GM19324 (cell line): ENCODE results near the gene GJB6.

ENCODE experiments used
- ATAC-seq: cut with Tn5 transposase; IDR thresholded peaks from one replicate; pipeline ENCODE4 v1.9.1; 2021; ENCODE audit warnings: mild to moderate bottlenecking, moderate library complexity; ENCODE audit not compliant: unreplicated experiment, low FRiP score

Gene GJB6

DNA sequence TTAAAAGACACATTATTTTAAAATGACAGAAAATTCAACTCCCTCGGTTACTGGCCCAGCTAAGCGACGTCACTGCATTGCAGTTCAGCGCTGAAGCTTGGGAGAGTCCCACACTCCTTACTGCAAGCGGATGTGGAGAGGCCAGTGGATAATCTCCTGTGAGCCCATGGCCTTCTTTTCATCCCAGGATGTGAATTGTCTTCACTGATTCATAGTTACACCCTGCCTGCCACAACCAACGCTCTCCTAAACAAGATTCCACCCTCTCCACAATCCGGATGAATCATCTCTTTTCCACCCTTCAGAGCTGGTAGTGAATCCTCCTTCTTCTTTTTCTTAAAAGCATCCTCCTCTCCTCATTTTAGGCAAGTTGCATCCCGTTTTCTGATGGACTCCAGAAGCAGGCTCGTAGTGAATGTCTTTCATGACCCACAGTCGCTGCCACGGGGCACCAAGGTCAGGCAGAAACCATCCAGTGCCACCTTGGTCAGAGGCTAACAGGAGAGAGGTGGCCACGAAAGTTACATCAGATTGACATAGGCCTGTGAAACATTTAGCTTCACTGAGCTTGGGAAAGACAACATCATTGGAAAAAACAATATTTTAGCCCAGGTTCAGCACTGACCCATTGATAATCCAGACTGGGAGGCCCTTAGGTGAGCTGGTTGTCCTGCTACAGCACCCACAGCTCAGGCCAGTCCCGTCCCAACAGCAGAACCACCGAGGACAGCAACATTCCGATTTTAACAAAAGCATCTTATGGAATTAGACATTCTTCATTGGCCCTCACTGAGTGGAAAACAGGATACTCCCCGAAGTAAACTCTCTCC, 41.4 kb downstream of the GJB6 start:
- no peak for ATAC-seq

DNA sequence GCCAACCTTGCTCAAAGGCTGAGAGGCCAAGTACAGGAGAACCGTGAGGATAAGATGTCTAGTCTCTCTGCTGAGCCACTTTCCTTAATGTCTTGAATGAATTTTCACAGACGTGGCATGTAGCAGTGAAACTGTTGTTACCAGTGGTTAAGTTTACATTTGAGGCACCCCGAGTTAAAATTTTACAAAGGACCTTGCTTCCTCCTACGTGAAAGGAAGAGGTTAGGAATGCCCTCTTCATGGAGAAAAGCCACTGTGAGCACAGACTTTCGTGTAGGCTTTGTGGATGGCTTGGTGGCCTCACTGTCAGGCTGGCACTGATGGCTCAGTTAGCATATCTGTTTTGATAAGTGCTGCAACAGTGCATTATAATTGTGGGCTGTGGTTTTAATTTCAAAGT, 42.0 kb downstream of the GJB6 start:
- ATAC-seq, result no peak

DNA sequence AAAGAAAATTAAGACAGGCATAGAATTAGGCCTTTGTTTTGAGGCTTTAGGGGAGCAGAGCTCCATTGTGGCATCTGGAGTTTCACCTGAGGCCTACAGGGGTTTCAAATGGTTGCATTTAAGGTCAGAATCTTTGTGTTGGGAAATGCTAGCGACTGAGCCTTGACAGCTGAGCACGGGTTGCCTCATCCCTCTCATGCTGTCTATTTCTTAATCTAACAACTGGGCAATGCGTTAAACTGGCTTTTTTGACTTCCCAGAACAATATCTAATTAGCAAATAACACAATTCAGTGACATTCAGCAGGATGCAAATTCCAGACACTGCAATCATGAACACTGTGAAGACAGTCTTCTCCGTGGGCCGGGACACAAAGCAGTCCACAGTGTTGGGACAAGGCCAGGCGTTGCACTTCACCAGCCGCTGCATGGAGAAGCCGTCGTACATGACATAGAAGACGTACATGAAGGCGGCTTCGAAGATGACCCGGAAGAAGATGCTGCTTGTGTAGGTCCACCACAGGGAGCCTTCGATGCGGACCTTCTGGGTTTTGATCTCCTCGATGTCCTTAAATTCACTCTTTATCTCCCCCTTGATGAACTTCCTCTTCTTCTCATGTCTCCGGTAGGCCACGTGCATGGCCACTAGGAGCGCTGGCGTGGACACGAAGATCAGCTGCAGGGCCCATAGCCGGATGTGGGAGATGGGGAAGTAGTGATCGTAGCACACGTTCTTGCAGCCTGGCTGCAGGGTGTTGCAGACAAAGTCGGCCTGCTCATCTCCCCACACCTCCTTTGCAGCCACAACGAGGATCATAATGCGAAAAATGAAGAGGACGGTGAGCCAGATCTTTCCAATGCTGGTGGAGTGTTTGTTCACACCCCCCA, 43.2 kb downstream of the GJB6 start:
- ATAC-seq, result no peak

DNA sequence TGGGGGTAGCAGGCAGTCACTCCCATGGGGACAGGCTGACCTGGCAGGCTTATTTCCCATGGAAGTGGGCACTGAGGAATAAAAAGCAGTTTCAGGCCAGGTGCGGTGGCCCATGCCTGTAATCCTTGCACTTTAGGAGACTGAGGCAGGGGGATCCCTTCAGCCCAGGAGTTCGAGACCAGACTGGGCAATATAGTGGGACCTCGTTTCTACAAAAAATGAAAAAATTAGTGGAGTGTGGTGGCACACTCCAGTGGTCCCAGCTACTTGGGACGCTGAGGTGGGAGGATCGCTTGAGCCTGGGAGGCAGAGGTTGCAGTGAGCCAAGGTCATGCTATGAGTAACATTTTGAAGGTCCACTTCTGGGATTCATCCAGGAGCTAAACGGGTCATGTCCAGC, 45.3 kb downstream of the GJB6 start:
- ATAC-seq, result no peak

DNA sequence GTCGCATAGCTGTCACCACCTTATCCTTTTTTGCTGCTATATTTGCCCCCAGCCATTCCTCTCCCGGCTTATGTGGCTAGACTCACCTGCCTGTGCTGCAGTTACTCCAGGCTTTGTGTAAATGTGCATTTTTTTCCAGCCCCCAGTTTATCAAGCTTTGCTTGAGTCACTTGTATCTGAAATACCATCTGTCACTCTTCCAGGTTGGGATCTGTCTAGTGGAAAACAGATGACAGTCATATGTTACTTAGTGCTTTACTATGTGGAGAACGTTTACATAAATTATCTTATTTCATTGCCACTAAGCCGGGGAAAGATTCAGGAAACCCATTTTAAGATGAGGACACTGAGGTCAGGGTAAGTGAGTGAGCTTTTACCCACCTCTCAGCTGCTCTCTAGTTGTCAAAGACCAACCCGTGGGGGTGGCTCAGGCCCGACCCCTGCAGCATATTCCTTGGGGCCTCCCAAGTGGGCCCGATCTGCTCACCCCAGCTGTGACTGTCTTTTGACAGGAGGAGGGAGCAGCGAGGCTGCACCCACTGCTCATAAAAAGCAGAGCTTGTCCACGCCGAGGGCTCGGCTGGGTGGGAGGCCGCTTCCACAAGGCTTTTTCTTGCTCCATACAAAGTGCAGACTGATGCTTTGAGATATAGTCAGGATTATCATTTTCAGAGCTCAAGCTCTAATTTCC, 46.6 kb downstream of the GJB6 start:
- ATAC-seq, result no peak

DNA sequence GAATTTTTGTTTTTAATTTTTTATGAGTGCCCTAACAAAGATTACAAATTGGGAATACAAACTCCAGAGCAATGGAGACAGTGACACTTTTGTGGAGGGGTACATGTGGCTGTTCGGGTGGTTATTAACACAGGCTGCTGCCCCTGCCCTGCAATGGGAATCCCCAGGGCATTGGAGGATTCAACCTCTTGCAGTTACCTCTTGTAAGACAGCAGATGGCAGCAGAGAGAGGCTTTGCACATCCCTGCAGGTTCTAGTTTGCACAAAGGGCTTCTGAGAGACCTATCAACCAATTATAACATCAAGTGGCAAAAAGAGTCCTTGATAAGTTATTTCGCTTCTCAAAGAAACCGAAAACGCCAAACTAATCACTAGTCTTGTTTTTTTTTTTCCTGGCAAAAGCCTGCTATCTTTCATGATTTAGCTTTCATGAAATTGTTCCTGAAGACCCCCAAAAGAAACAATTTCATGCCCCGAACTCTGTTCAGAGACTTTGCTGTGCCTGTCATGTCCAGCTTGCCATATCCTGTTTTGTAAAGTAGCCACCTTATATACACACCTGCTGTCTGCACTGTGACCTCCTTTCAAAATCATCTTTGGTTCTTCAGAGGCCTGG, 49.8 kb downstream of the GJB6 start:
- ATAC-seq, result peak; percentile 53

DNA sequence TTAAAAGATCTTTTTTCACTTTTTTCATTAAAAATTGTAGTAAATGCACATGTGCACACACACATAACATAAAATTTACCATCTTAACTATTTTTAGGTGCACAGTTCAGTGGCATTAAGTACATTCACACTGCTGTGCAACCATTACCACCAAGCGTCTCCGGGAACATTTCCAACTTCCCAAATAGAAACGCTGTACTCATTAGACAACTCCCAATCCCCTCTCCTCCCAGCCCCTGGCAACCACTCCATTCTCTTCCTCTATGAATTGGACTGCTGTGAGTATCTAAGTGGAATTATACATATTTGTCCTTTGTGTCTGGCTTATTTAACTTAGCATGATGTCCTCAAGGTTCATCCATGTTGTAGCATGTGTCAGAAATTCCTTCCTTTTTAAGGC, 50.9 kb downstream of the GJB6 start:
- no peak for ATAC-seq

DNA sequence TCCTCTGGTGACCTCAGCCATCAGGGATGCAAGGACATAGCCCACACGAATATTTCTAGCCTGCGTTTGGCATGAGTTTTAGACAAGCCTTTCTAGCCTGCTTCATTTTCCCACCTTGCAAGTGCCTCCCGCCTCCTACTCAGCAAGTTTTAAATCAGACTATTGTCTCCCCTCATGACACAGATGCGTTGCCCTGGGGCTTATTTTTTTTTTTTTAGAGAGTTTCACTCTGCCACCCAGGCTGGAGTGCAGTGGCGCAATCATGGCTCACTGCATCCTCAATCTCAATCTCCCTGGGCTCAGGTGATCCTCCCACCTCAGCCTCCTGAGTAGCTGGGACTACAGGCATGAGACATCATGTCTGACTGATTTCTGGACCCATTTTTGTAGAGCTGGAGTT, 54.0 kb downstream of the GJB6 start:
- no peak for ATAC-seq

DNA sequence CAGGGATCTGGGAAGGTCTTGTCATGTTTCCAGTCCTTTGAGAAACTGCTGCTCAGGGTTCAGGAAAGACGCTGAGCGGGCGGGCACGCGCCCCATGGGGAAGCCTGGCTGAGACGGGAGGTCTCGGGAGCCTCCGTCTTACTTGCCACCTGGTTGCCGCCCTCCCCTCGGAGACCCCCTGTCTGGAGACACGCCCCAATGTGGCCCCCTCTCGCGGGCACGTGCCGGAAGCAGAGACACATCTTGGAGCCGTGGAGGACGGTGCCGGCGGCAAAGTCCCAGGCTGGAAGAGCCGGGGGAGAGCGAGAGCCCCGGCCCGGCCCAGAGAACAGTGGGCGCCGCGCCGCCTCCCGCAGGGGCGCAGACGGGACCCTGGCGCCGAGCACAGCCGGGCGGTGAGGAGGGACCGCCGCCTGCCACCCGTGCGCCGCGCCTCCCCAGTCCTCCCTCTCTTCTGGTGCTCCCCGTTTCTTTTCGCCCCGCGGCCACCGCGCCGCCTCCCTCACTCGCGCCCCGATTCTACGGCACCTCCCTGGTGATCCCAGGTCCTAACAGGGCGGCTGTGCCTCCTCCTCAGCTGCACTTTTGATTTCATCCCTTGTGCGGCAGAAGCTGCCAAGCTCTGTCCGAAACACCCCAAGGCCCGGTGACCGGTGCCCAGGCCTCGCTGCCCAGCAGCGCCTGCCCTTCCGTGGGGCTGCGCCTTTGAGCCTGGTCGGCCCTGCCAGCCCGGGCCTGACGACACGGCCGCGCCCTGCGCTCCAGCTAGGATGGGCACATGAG, 54.9 kb downstream of the GJB6 start:
- no peak for ATAC-seq

DNA sequence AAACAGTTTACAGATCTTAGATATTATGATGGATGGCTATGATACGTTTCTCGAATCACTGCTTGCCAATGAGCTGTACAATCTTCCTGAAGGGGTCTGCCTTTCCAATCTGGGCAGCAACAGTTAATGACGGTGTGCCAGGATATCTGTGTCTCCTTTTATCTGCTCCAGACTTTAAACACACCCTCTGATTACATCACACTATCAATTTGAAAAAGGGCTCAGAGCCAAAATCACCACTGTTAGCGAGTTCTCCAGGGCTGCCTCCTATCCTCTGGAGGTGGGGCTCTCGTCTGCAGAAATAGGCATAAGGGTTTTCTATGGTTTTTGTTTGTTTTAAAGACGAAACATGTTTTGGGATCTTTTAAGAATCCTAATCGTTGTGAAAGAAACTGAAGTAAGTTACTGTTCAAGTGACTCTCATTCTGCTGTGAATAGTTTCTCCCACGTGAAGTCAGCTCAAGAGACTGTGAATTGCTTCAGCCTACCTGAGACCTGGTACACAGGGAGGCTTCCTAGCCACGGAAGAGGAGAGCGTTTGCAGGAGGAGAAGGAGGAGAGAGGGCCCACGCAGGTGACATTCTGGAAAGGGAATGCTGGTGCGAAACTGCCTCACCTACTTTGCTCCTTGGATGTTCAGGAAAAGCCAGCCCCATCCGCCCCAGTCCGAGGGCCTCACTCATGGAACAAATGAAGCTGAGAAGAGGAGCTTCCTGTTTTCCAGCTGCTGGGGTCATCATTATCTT, 56.0 kb downstream of the GJB6 start:
- no peak for ATAC-seq

DNA sequence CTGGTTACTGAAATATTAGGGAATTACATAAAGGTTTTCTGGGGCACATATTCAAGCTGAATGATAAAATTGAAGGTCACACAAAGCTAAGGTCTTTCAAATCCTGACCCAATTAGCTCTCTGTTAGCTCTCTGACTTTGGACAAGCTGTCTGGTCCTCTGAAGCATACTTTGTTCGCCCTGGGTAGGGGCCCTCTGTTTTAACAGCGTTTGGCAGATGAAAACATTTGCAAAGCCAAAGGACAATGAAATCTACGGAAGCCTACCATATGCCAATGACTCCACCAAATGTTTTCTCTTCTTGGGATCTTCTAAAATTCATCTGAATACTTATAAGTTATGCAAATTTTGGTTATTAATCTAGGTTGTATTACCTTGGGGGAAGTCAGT, 56.7 kb downstream of the GJB6 start:
- no peak for ATAC-seq

DNA sequence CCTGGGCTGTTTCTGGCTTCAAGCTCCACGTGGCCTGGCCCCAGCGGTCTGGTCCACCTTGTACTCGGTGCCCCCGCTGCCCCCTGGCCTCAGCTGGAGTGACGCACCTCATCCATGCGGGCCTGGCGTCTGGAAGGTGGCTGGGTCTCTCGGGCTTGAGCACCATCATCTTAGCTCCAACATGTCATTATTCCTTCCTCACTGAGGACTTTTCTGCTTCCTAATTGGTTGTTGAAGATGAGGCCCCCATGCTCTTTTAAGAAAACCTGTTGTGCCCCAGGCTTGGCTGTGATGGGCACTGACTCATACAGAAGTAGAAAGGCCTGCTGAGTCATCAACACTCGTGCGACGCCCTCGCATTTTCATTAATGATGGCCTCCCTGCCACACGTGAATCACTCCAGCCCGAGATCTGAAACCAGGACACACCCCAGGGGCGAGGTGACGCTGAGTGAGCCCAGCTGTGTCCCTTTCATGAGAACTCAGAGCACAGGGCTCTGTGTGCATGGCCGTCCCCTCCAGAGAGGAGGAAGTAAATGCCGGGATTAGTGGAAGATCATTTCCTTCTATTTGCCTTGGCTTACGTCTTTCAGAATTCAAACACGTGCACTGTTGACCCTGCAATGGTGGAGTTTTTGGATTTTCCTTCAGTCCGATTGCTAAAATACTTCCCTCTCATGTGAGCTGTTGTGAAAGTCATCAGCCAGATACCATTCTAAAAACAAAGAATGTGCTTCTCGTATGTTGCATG, 57.3 kb downstream of the GJB6 start:
- ATAC-seq, result peak; percentile 81

DNA sequence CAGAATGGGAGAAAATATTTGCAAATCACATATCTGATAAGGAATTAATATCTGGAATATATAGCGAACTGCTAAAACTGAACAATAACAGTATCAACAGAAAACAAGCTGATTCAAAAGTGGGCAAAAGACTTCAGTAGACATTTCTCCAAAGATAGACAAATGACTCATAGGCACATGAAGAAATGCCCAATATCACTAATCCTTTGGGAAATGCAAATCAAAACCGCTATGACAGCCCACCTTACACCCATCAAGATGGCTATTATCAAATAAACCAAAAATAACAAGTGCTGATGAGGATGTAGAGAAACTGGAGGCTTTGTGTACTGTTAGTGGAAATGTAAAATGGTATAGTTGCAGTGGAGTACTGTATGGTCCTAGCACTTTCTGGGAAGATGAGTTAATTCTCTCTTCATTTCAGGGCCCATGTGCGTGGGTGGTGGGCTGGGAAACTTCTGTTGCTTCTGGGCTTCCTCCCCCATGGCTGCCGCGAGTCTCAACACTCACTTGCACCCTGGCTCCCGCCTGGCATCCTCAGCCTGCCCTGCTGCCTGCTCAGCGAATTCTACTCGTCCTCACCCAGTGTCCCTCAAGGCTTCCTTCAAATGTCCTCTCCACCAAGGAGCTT, 58.9 kb downstream of the GJB6 start:
- no peak for ATAC-seq
